ENCODE data around the gene DMD. TPM values are rescaled to one million over a fixed set of nuclear protein-coding genes. Genes with fewer than 3 reads are reported as not detected.

The DMD gene
- total RNA-seq, 1 donor from 2014 or later, result 9.7 TPM

DNA sequence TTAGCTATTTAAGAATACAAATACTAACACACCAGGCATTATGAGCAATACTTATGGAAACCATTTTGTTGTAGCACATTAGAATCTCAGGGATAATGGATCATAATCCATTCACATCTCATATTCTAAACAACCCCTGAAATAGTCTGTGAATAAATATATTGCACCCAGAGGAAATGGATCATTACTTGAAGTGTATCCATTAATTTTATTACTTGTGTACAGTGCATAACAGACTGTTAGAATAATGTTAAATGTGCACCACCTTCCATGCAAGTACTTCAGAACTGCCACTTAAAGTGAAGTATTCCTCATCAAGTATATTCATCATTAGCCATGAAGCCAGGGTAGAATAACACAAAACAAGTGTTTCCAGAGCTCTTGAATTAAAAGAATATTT lies 715.5 kb downstream of the DMD start:
- H3K27ac Mint-ChIP-seq (ENCODE audit: unreplicated experiment), result no peak overlapping the region
- DNase-seq (ENCODE audit: low read depth, low spot score), result no peak
- no peak overlapping the region for H3K4me3 Mint-ChIP-seq
- H3K9me3 Mint-ChIP-seq, result no peaks in the 10 kb centered on the region
- H3K27me3 Mint-ChIP-seq (ENCODE audit: low read depth), result no peaks in the 10 kb centered on the region
- no peaks in the 10 kb centered on the region for H3K4me1 Mint-ChIP-seq
- H3K36me3 Mint-ChIP-seq (ENCODE audit: low read depth), result no peaks in the 10 kb centered on the region
- TF ChIP-seq, protein P1, sequence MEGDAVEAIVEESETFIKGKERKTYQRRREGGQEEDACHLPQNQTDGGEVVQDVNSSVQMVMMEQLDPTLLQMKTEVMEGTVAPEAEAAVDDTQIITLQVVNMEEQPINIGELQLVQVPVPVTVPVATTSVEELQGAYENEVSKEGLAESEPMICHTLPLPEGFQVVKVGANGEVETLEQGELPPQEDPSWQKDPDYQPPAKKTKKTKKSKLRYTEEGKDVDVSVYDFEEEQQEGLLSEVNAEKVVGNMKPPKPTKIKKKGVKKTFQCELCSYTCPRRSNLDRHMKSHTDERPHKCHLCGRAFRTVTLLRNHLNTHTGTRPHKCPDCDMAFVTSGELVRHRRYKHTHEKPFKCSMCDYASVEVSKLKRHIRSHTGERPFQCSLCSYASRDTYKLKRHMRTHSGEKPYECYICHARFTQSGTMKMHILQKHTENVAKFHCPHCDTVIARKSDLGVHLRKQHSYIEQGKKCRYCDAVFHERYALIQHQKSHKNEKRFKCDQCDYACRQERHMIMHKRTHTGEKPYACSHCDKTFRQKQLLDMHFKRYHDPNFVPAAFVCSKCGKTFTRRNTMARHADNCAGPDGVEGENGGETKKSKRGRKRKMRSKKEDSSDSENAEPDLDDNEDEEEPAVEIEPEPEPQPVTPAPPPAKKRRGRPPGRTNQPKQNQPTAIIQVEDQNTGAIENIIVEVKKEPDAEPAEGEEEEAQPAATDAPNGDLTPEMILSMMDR (conservative IDR thresholded peaks at IDR 0.05), result no peak

DNA sequence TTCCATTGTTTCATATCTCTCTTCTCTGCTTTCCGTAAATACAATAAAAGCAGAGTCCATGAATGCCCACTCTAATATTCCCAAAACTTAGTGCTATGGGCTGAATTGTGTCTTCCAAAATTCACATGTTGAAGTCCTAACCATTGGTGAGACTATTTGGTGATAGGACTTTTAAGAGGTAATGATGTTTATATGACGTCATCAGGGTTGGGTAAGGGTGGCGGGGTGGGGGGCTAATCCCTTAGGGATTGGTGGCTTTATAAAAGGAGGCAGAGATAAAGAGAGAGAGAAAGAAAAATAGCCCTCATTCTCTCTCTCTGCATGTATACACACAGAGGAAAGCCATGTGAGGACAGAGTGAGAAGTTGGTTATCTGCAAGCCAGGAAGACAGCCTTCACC lies 722.2 kb downstream of the DMD start:
- Mint-ChIP-seq H3K4me1 (no peaks in the 10 kb centered on the region), H3K4me3 (no peak overlapping the region), H3K27ac (ENCODE audit: unreplicated experiment) (no peak overlapping the region), H3K9me3 (no peaks in the 10 kb centered on the region), H3K36me3 (ENCODE audit: low read depth) (no peaks in the 10 kb centered on the region), H3K27me3 (ENCODE audit: low read depth) (no peaks in the 10 kb centered on the region)
- TF ChIP-seq, protein P1 (conservative IDR thresholded peaks at IDR 0.05), result no peak
- DNase-seq (ENCODE audit: low read depth, low spot score), result no peak

DNA sequence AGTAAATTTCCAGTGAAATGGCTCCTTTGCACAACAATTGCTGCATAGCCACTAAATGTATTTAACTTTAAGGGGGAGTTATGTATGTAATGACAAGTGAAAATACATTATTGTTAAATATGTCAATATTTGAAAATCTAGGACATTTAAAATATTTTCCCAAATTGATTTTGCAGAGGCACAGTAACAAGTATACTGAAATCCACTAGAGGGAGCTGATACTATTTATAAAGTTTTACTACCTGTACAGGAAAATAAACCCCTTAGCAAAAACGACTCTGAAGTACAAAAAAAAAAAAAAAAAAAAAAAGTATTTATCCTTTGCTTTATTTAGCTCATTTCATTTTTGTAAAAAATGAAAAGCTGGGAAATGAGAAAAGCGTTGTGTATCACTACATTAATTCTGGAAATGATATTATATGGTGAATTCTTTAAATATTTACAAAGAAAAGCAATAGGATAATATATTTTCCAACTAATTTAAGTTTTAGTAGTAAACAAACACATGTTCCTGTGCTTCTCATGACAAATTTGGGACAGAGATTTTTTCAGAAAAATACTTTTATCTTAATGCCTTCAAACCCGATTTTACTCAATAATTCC lies 727.7 kb downstream of the DMD start:
- TF ChIP-seq, protein P1 (conservative IDR thresholded peaks at IDR 0.05), result peak; percentile 76
- no peak overlapping the region for H3K27ac Mint-ChIP-seq (ENCODE audit: unreplicated experiment)
- no peaks in the 10 kb centered on the region for H3K27me3 Mint-ChIP-seq (ENCODE audit: low read depth)
- H3K9me3 Mint-ChIP-seq, result no peaks in the 10 kb centered on the region
- no peak for DNase-seq (ENCODE audit: low read depth, low spot score)
- no peaks in the 10 kb centered on the region for H3K4me1 Mint-ChIP-seq
- no peak overlapping the region for H3K4me3 Mint-ChIP-seq
- no peaks in the 10 kb centered on the region for H3K36me3 Mint-ChIP-seq (ENCODE audit: low read depth)

DNA sequence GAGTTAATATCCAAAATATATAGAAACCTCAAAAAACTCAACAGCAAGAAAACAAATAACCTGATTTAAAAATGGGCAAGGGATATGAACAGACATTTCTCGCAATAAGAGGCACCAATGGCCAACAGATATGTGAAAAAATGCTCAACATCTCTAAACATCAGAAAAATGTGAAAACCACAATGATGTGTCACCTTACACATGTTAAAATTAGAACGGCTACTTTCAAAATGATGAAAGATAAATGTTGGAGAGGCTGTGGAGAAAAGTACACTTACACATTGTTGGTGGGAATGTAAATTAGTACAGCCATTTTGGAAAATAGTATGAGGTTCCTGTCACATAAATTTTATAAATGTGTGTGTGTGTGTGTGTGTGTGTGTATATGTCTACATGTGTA lies 731.3 kb downstream of the DMD start:
- H3K9me3 Mint-ChIP-seq, result no peaks in the 10 kb centered on the region
- H3K27ac Mint-ChIP-seq (ENCODE audit: unreplicated experiment), result no peak overlapping the region
- no peaks in the 10 kb centered on the region for H3K36me3 Mint-ChIP-seq (ENCODE audit: low read depth)
- H3K4me1 Mint-ChIP-seq, result no peaks in the 10 kb centered on the region
- no peak for DNase-seq (ENCODE audit: low read depth, low spot score)
- no peak overlapping the region for H3K4me3 Mint-ChIP-seq
- H3K27me3 Mint-ChIP-seq (ENCODE audit: low read depth), result no peaks in the 10 kb centered on the region
- TF ChIP-seq, protein P1 (conservative IDR thresholded peaks at IDR 0.05), result no peak

DNA sequence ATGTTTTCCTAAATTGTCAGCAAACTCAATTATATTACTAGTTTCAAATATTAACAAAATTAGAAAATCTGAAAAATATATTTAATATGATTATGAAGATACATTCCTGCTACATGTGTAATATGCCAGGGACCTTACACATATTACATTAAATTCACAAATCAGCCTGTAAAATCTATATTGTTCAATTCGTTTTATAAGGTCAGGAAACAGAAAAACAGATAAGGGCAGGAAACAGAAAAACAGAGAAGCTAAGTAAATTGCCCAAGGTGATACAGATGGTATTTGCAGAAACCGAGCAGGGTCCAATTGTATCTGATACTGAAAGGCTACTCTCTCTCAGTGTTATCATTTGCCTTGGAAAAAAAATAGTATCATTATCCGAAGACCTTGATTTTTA lies 739.0 kb downstream of the DMD start:
- no peak for DNase-seq (ENCODE audit: low read depth, low spot score)
- no peaks in the 10 kb centered on the region for H3K9me3 Mint-ChIP-seq
- H3K4me3 Mint-ChIP-seq, result no peak overlapping the region
- H3K27me3 Mint-ChIP-seq (ENCODE audit: low read depth), result no peaks in the 10 kb centered on the region
- H3K27ac Mint-ChIP-seq (ENCODE audit: unreplicated experiment), result no peak overlapping the region
- H3K36me3 Mint-ChIP-seq (ENCODE audit: low read depth), result no peaks in the 10 kb centered on the region
- TF ChIP-seq, protein P1 (conservative IDR thresholded peaks at IDR 0.05), result no peak
- no peaks in the 10 kb centered on the region for H3K4me1 Mint-ChIP-seq
